Stomach (tissue), 4 donors: ENCODE data around the gene SLC15A3.

Experiments
- CTCF ChIP-seq, 7 experiments: fragments of 450-650 bp in 4 of 7; fragments of 200-600 bp in 3 of 7; sonication (generic) in 3 of 7; IDR thresholded peaks; one replicate each; pipeline ENCODE4 v1.5.1; 2016 to 2019; ENCODE audit warnings: antibody characterized with exemption in 7 of 7, control low read depth in 2 of 7, mild to moderate bottlenecking in 1 of 7
- EP300 ChIP-seq: sonication (generic); formaldehyde crosslinking; IDR thresholded peaks from one replicate; pipeline ENCODE4 v1.6.1; 2017; ENCODE audit warnings: antibody characterized with exemption
- POLR2A ChIP-seq, 4 donors: fragments of 450-650 bp; IDR thresholded peaks; one replicate each; pipeline ENCODE4 v1.6.1; 2016; ENCODE audit warnings: antibody characterized with exemption in 4 of 4, control low read depth in 2 of 4, mild to moderate bottlenecking in 1 of 4, moderate library complexity in 1 of 4
- POLR2AphosphoS5 ChIP-seq, 3 donors: sonication (generic); formaldehyde crosslinking; IDR thresholded peaks; one replicate each; pipeline ENCODE4 v1.6.1; 2016; ENCODE audit warnings: antibody characterized with exemption in 3 of 3

DNA sequence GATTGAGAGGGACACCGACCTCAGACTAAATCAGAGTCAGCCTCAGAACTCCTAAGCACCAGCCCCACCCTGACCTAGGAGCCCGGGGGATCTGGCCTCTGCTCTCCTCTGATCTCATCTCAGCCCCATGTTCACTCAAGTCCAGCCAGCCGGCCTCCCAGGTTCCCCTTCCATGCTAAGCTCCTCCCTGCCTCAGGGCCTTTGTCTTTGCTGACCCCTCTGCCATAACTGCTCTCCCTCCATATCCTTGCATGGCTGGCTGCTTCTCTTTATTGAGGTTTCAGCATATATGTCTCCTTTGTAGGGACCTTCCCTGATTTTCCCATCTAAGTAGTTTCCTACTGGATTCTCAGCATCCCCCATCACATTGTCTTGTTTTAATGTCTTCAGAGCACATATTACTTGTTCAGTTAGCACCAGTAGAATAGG is 780 bp upstream of the SLC15A3 start:
- TF ChIP-seq CTCF (IDR thresholded peaks at IDR 0.05) (no peak), POLR2A (IDR thresholded peaks at IDR 0.05) (no peak), POLR2AphosphoS5 (IDR thresholded peaks at IDR 0.05) (no peak), EP300 (no peak)
